GM21717 (cell line): ENCODE data around the gene MBP.
"Not testable (repeated sequence)": the region's sequence is repeated elsewhere in the genome, so short reads cannot be mapped to it uniquely, and the experiment has no call there.

Experiments
- ATAC-seq: cut with Tn5 transposase; IDR thresholded peaks from one replicate; pipeline ENCODE4 v1.9.1; 2021; ENCODE audit warnings: mild to moderate bottlenecking, moderate library complexity; ENCODE audit not compliant: unreplicated experiment

Gene MBP

GRCh38 chr18:76959605-76960004, 173.0 kb downstream of the MBP start:
- no peak for ATAC-seq

- ATAC-seq: no peak
Observed at GRCh38 chr18:76958692-76959341, 173.8 kb downstream of the MBP start.

GRCh38 chr18:76957384-76958355, 174.9 kb downstream of the MBP start:
- ATAC-seq: no peak

GRCh38 chr18:76956648-76957047, 175.9 kb downstream of the MBP start:
- ATAC-seq: no peak

- no peak for ATAC-seq
Observed at GRCh38 chr18:76955524-76956170, 176.9 kb downstream of the MBP start.

- no peak for ATAC-seq
Observed at GRCh38 chr18:76953583-76954233, 178.9 kb downstream of the MBP start.

GRCh38 chr18:76953156-76953555, 179.4 kb downstream of the MBP start:
- ATAC-seq: no peak

GRCh38 chr18:76952747-76953146, 179.8 kb downstream of the MBP start:
- ATAC-seq: no peak

GRCh38 chr18:76951456-76952247, 180.9 kb downstream of the MBP start:
- ATAC-seq: no peak

GRCh38 chr18:76948345-76948744, 184.2 kb downstream of the MBP start:
- ATAC-seq: no peak

GRCh38 chr18:76944346-76944745, 188.2 kb downstream of the MBP start:
- ATAC-seq: not testable (repeated sequence)

- no peak for ATAC-seq
Observed at GRCh38 chr18:76943542-76944339, 188.8 kb downstream of the MBP start.

GRCh38 chr18:76941284-76941683, 191.3 kb downstream of the MBP start:
- no peak for ATAC-seq

- no peak for ATAC-seq
Observed at GRCh38 chr18:76938619-76939018, 194.0 kb downstream of the MBP start.

GRCh38 chr18:76937597-76937996, 195.0 kb downstream of the MBP start:
- no peak for ATAC-seq

- ATAC-seq: no peak
Observed at GRCh38 chr18:76936877-76937276, 195.7 kb downstream of the MBP start.

GRCh38 chr18:76935722-76936337, 196.8 kb downstream of the MBP start:
- ATAC-seq: no peak

GRCh38 chr18:76932026-76932819, 200.4 kb downstream of the MBP start:
- ATAC-seq: no peak
